Uterus (tissue), 2 donors: ENCODE data around the gene CDC42SE1.

Experiments
- CTCF ChIP-seq, 4 experiments: fragments of 200-600 bp in 2 of 4; fragments of 450-650 bp in 2 of 4; sonication (generic) in 2 of 4; IDR thresholded peaks; one replicate each; pipeline ENCODE4 v1.5.1; 2016 to 2019; ENCODE audit warnings: antibody characterized with exemption in 4 of 4, mild to moderate bottlenecking in 2 of 4, moderate library complexity in 1 of 4
- POLR2A ChIP-seq, 2 donors: fragments of 450-650 bp; IDR thresholded peaks; one replicate each; pipeline ENCODE4 v1.6.1; 2016; ENCODE audit warnings: antibody characterized with exemption in 2 of 2, mild to moderate bottlenecking in 1 of 2, moderate library complexity in 1 of 2

GRCh38 chr1:151001602-151002001, 57.8 kb downstream of the CDC42SE1 start:
- TF ChIP-seq CTCF (IDR thresholded peaks at IDR 0.05) (no peak), POLR2A (IDR thresholded peaks at IDR 0.05) (no peak)
